ENCODE results near the gene PTPRE. TPM values are rescaled to one million over a fixed set of nuclear protein-coding genes. Genes with fewer than 3 reads are reported as not detected.

Gene PTPRE
- polyA plus RNA-seq, 1 donor (not counting 4 experiments of a cell fraction or from before 2014, with no cell fraction given): 15.1 TPM

DNA sequence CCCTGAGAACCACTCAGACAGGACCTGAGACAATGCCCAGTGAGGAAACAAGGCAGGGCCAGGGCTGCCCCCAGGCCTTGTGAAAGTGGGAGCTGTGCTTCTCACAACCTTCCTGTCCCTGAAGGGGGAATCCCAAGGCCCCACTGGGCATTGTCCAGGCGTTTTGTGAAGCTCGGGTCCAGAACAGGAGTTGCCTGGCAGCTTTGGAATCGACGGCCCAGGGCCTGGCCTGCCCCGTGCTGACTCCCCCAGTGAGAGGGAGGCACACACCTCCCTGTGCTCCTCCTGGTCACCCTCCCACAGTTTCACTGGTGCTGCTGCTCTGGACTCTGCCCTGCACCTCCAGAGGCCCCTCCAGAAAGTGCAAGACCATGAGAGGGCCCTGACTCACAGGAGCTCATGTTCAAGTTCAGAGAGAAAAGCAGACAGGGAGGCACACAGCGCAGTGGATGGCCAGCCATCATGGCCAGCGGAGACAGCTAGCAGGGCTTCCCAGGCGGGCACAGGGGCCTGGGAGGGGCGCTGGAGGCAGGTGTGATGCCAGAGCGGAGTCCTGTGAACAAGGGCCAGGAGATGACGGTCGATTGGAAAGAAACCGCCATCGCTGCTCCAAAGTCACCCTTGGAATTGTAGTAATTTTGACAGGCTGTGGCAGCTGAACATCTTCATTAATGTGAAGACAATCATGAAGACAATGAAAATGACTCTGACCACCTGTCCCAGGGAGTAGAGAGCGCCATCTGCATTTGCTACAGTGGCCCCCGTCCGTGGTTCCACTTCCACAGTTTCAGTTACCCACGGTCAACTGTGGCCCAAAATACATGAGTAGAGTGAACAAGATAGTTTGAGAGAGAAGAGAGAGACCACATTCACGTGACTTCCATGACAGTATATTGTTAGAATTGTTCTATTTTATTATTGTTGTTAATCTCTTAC, 115.6 kb downstream of the PTPRE start:
- FAIRE-seq: no peak
- Histone ChIP-seq H3K4me2 (ENCODE audit: control insufficient read depth, extremely low read depth, insufficient read depth, low read depth, low read length) (no peak overlapping the region), H3K9me1 (ENCODE audit: control insufficient read depth, extremely low read depth, insufficient read depth, low read length) (no peaks in the 10 kb centered on the region), H2AFZ (ENCODE audit: control insufficient read depth, low read length) (no peak overlapping the region), H3K4me1 (ENCODE audit: control insufficient read depth, extremely low read depth, insufficient read depth, low read length) (no peaks in the 10 kb centered on the region), H3K4me3 (ENCODE audit: control insufficient read depth in 2 of 3, extremely low read depth in 1 of 3, insufficient read depth in 2 of 3, low read depth in 1 of 3, low read length in 3 of 3) (no peak overlapping the region), H3K79me2 (ENCODE audit: control insufficient read depth, insufficient read depth, low read length) (no peaks in the 10 kb centered on the region), H3K9me3 (ENCODE audit: control insufficient read depth, low read depth, low read length) (no peaks in the 10 kb centered on the region), H3K9ac (ENCODE audit: control insufficient read depth, extremely low read depth, insufficient read depth, low read length) (no peak overlapping the region), H3K27ac (ENCODE audit: control insufficient read depth, insufficient read depth, low read length) (no peak overlapping the region), H3K27me3 (ENCODE audit: control insufficient read depth, extremely low read depth, insufficient read depth, low read length) (peaks cover 6% of the 10 kb centered on the region), H4K20me1 (ENCODE audit: control insufficient read depth, extremely low read depth, insufficient read depth, low read length) (no peaks in the 10 kb centered on the region), H3K36me3 (ENCODE audit: control insufficient read depth in 2 of 2, extremely low read depth in 1 of 2, insufficient read depth in 2 of 2, low read length in 2 of 2) (no peaks in the 10 kb centered on the region)
- dilution Hi-C loops (cut with MboI; ENCODE audit: extremely low pct_ligation_motif_present, low sequenced_read_pairs): no loop called here
- no peak for TF ChIP-seq EZH2 (IDR thresholded peaks at IDR 0.05; ENCODE audit: low read length)
- no peak for TF ChIP-seq CTCF (optimal IDR thresholded peaks at IDR 0.05 in 1 of 3, IDR thresholded peaks at IDR 0.05 in 1 of 3, conservative IDR thresholded peaks at IDR 0.05 in 1 of 3; ENCODE audit: extremely low read depth in 1 of 3, insufficient read depth in 2 of 3, low read length in 3 of 3)
- DNase-seq (ENCODE audit: low read depth, low spot score): no peak

- FAIRE-seq: no peak
- no peaks in the 10 kb centered on the region for H4K20me1 ChIP-seq (ENCODE audit: control insufficient read depth, extremely low read depth, insufficient read depth, low read length)
- no peaks in the 10 kb centered on the region for H3K36me3 ChIP-seq (ENCODE audit: control insufficient read depth in 2 of 2, extremely low read depth in 1 of 2, insufficient read depth in 2 of 2, low read length in 2 of 2)
- H2AFZ ChIP-seq (ENCODE audit: control insufficient read depth, low read length): no peak overlapping the region
- no peaks in the 10 kb centered on the region for H3K9me3 ChIP-seq (ENCODE audit: control insufficient read depth, low read depth, low read length)
- no peaks in the 10 kb centered on the region for H3K4me1 ChIP-seq (ENCODE audit: control insufficient read depth, extremely low read depth, insufficient read depth, low read length)
- TF ChIP-seq CTCF (optimal IDR thresholded peaks at IDR 0.05 in 1 of 3, IDR thresholded peaks at IDR 0.05 in 1 of 3, conservative IDR thresholded peaks at IDR 0.05 in 1 of 3; ENCODE audit: extremely low read depth in 1 of 3, insufficient read depth in 2 of 3, low read length in 3 of 3) (no peak), EZH2 (IDR thresholded peaks at IDR 0.05; ENCODE audit: low read length) (no peak)
- no peaks in the 10 kb centered on the region for H3K79me2 ChIP-seq (ENCODE audit: control insufficient read depth, insufficient read depth, low read length)
- H3K9me1 ChIP-seq (ENCODE audit: control insufficient read depth, extremely low read depth, insufficient read depth, low read length): no peaks in the 10 kb centered on the region
- no peak overlapping the region for H3K27ac ChIP-seq (ENCODE audit: control insufficient read depth, insufficient read depth, low read length)
- H3K4me3 ChIP-seq (ENCODE audit: control insufficient read depth in 2 of 3, extremely low read depth in 1 of 3, insufficient read depth in 2 of 3, low read depth in 1 of 3, low read length in 3 of 3): no peak overlapping the region
- DNase-seq (ENCODE audit: low read depth, low spot score): no peak
- dilution Hi-C loops (cut with MboI; ENCODE audit: extremely low pct_ligation_motif_present, low sequenced_read_pairs): no loop called here
- peaks cover 15% of the 10 kb centered on the region for H3K27me3 ChIP-seq (ENCODE audit: control insufficient read depth, extremely low read depth, insufficient read depth, low read length)
- no peak overlapping the region for H3K4me2 ChIP-seq (ENCODE audit: control insufficient read depth, extremely low read depth, insufficient read depth, low read depth, low read length)
- H3K9ac ChIP-seq (ENCODE audit: control insufficient read depth, extremely low read depth, insufficient read depth, low read length): no peak overlapping the region
These were observed 117.5 kb downstream of the PTPRE start for GRCh38 chr10:128024426-128024825.

Measured in keratinocyte (primary cell).